MCF 10A (cell line): ENCODE measurements around the gene PKP4. TPM values are rescaled to one million over a fixed set of nuclear protein-coding genes. Genes with fewer than 3 reads are reported as not detected.

ENCODE experiments used
- BruUV-seq: library from RNA; stranded (reverse); fragments of 400-500 nt; replicated peaks from 2 replicates; lab custom pipeline; 2021; lab: Mats Ljungman, UMichigan
- CTCF ChIA-PET: fragments of 300-600 bp; sonication (Branson Sonifier 250); formaldehyde crosslinking; extraction: SDS; loops from one replicate; lab custom pipeline; 2021; ENCODE audit warnings: antibody characterized with exemption, inconsistent platforms; lab: Yijun Ruan, JAX
- POLR2A ChIA-PET: fragments of 300-600, 350-650 bp; sonication (Branson Sonifier 250); formaldehyde crosslinking; extraction: SDS; loops from one replicate; lab custom pipeline; 2020; ENCODE audit warnings: antibody characterized with exemption, inconsistent platforms; lab: Yijun Ruan, JAX
- DNase-seq: peaks from one replicate; pipeline ENCODE4 v3.0.0-alpha.2; 2018; ENCODE audit not compliant: unreplicated experiment
- H3K27ac Mint-ChIP-seq: one replicate; pipeline ENCODE4 v1.8.0; 2022; ENCODE audit warnings: mild to moderate bottlenecking, low read depth, mixed read lengths; ENCODE audit not compliant: unreplicated experiment
- H3K27me3 Mint-ChIP-seq: one replicate; pipeline ENCODE4 v1.8.0; 2022; ENCODE audit warnings: mixed read lengths; ENCODE audit not compliant: insufficient read depth, unreplicated experiment
- H3K36me3 Mint-ChIP-seq: one replicate; pipeline ENCODE4 v1.8.0; 2022; ENCODE audit warnings: mild to moderate bottlenecking, moderate library complexity, mixed read lengths; ENCODE audit not compliant: insufficient read depth, unreplicated experiment
- H3K4me1 Mint-ChIP-seq: one replicate; pipeline ENCODE4 v1.8.0; 2022; ENCODE audit warnings: mixed read lengths; ENCODE audit not compliant: insufficient read depth, unreplicated experiment
- H3K4me3 Mint-ChIP-seq: one replicate; pipeline ENCODE4 v1.8.0; 2022; ENCODE audit warnings: mild to moderate bottlenecking, moderate library complexity, mixed read lengths; ENCODE audit not compliant: unreplicated experiment
- H3K9me3 Mint-ChIP-seq: one replicate; pipeline ENCODE4 v1.8.0; 2022; ENCODE audit warnings: mixed read lengths; ENCODE audit not compliant: unreplicated experiment
- CTCF ChIP-seq: fragments of 200-600 bp; IDR thresholded peaks from one replicate; pipeline ENCODE4 v1.8.0; 2022; ENCODE audit warnings: antibody characterized with exemption, mild to moderate bottlenecking; ENCODE audit not compliant: unreplicated experiment
- intact Hi-C: fragments of 100-400 bp; cut with micrococcal nuclease; formaldehyde crosslinking; loops from 2 replicates; pipeline ENCODE4 v1.14.1; 2022
- total RNA-seq: library from RNA; stranded (reverse); gene quantifications from 2 replicates; pipeline ENCODE4 v1.2.3, GENCODE V29; 2022

Gene PKP4
- total RNA-seq, 1 experiment from 2014 or later, result 63.7 TPM

GRCh38 chr2:158460632-158461297, 4.0 kb downstream of the PKP4 start:
- Mint-ChIP-seq H3K9me3 (no peaks in the 10 kb centered on the region), H3K27ac (no peak overlapping the region), H3K27me3 (no peaks in the 10 kb centered on the region), H3K36me3 (peaks cover 7% of the 10 kb centered on the region), H3K4me1 (peaks cover 26% of the 10 kb centered on the region), H3K4me3 (peak overlapping the region; percentile 50)
- peak; percentile 42 for DNase-seq
- intact Hi-C loops, result loop anchor here (1.0 kb wide), 1 partner anchor 285 kb away; no protein-coding TSS in a partner anchor
- peak; percentile 29 for TF ChIP-seq CTCF
- ChIA-PET POLR2A (interaction anchor here (0.9 to 2.1 kb wide), 3 partner anchors 11 to 158 kb away, joined by 3 to 8 read pairs (median 4); no protein-coding TSS in a partner anchor), CTCF (interaction anchor here (1.6 to 6.3 kb wide), 9 partner anchors 13 to 437 kb away, joined by 3 to 45 read pairs (median 6); no protein-coding TSS in a partner anchor)
- BruUV-seq, result no TSS peak

GRCh38 chr2:158463496-158464095, 6.8 kb downstream of the PKP4 start:
- Mint-ChIP-seq H3K4me3 (no peak overlapping the region), H3K9me3 (no peaks in the 10 kb centered on the region), H3K36me3 (peaks cover 7% of the 10 kb centered on the region), H3K4me1 (peaks cover 19% of the 10 kb centered on the region), H3K27me3 (no peaks in the 10 kb centered on the region), H3K27ac (peak overlapping the region; percentile 39)
- CTCF ChIA-PET, result interaction anchor here (0.6 to 2.2 kb wide), 8 partner anchors 14 to 431 kb away, joined by 3 to 15 read pairs (median 3); no protein-coding TSS in a partner anchor
- intact Hi-C loops, result no loop called here
- no TSS peak for BruUV-seq
- no peak for TF ChIP-seq CTCF
- no peak for DNase-seq
- POLR2A ChIA-PET, result interaction anchor here (0.8 to 1.8 kb wide), 3 partner anchors 10 to 156 kb away, joined by 3 to 4 read pairs (median 4); no protein-coding TSS in a partner anchor

- Mint-ChIP-seq H3K27ac (no peak overlapping the region), H3K4me1 (peaks cover 19% of the 10 kb centered on the region), H3K4me3 (no peak overlapping the region), H3K9me3 (no peaks in the 10 kb centered on the region), H3K36me3 (peaks cover 16% of the 10 kb centered on the region), H3K27me3 (no peaks in the 10 kb centered on the region)
- intact Hi-C loops, result no loop called here
- DNase-seq, result peak; percentile 32
- TF ChIP-seq CTCF, result peak; percentile 54
- BruUV-seq, result no TSS peak
- ChIA-PET CTCF (interaction anchor here (0.6 to 2.2 kb wide), 11 partner anchors 9 to 432 kb away, joined by 3 to 15 read pairs (median 3); no protein-coding TSS in a partner anchor), POLR2A (interaction anchor here (1.1 to 1.8 kb wide), 2 partner anchors 9 to 155 kb away, joined by 4 read pairs; no protein-coding TSS in a partner anchor)
Measured at GRCh38 chr2:158464426-158465281, 7.9 kb downstream of the PKP4 start.
